Endodermal cell (in vitro differentiated cells): ENCODE results near the gene SLX9. TPM values are rescaled to one million over a fixed set of nuclear protein-coding genes. Genes with fewer than 3 reads are reported as not detected.

ENCODE experiments used
- DNase-seq: peaks from one replicate; pipeline ENCODE4 v3.0.0-alpha.2; 2017
- H3K27ac ChIP-seq: 2 replicates; pipeline ENCODE4 v1.5.1; 2013; ENCODE audit warnings: mild to moderate bottlenecking, low read depth, low read length, moderate library complexity
- H3K27me3 ChIP-seq: 2 replicates; pipeline ENCODE4 v1.6.1; 2013; ENCODE audit warnings: mild to moderate bottlenecking, low read length, moderate library complexity; ENCODE audit not compliant: insufficient read depth, control insufficient read depth, poor library complexity, severe bottlenecking
- H3K36me3 ChIP-seq: 2 replicates; pipeline ENCODE4 v1.7.0; 2013; ENCODE audit warnings: mild to moderate bottlenecking, low read length, moderate library complexity; ENCODE audit not compliant: control insufficient read depth, insufficient read depth
- H3K4me1 ChIP-seq: one replicate; pipeline ENCODE4 v1.7.0; 2013; ENCODE audit warnings: low read length; ENCODE audit not compliant: control insufficient read depth, insufficient read depth
- H3K4me3 ChIP-seq: 2 replicates; pipeline ENCODE4 v1.5.1; 2013; ENCODE audit warnings: mild to moderate bottlenecking, low read length, moderate library complexity
- H3K9ac ChIP-seq: 2 replicates; pipeline ENCODE4 v1.6.1; 2013; ENCODE audit warnings: mild to moderate bottlenecking, low read length, moderate library complexity; ENCODE audit not compliant: poor library complexity, severe bottlenecking; ENCODE audit errors: extremely low read depth
- H3K9me3 ChIP-seq: 2 replicates; pipeline ENCODE4 v1.6.1; 2013; ENCODE audit warnings: mild to moderate bottlenecking, low read length, moderate library complexity; ENCODE audit not compliant: control insufficient read depth
- H3K27ac Mint-ChIP-seq: 2 replicates; pipeline ENCODE4 v1.8.0; 2020; ENCODE audit warnings: mixed read lengths
- H3K27me3 Mint-ChIP-seq: 2 replicates; pipeline ENCODE4 v1.8.0; 2021; ENCODE audit warnings: mild to moderate bottlenecking, mixed read lengths; ENCODE audit not compliant: insufficient read depth
- H3K36me3 Mint-ChIP-seq: 2 replicates; pipeline ENCODE4 v1.8.0; 2020; ENCODE audit warnings: low read depth, mixed read lengths
- H3K4me1 Mint-ChIP-seq: 2 replicates; pipeline ENCODE4 v1.8.0; 2020; ENCODE audit warnings: mixed read lengths
- H3K4me3 Mint-ChIP-seq: 2 replicates; pipeline ENCODE4 v1.8.0; 2020; ENCODE audit warnings: mild to moderate bottlenecking, moderate library complexity, mixed read lengths
- H3K9me3 Mint-ChIP-seq: 2 replicates; pipeline ENCODE4 v1.8.0; 2020; ENCODE audit warnings: mild to moderate bottlenecking, mixed read lengths
- WGBS, 2 experiments: methylation state at CpG; one replicate each; pipeline versions ENCODE4 v1.1.5 to v1.1.7; 2013; ENCODE audit warnings: missing lambda C conversion rate in 2 of 2, mixed read lengths in 1 of 2; ENCODE audit not compliant: insufficient coverage in 1 of 2, insufficient read length in 1 of 2; 5-methylcytosine and 5-hydroxymethylcytosine counted together
- total RNA-seq, 2 donors: library from RNA; stranded (reverse); fragmentation: NEBNext Ultra II Directional in 1 of 2; extraction: Animal tissue kit (Norgen Biotek cat#: 25700) in 1 of 2; gene quantifications; 2 replicates in 1 of 2; 3 replicates in 1 of 2; pipeline ENCODE4 v1.2.1, GENCODE V29; 2021
- TF ChIP-seq, protein P1 (sequence below): fragments of 200-600 bp; sonication (generic); conservative IDR thresholded peaks from 2 replicates; pipeline ENCODE4 v1.5.0; 2021; ENCODE audit warnings: antibody characterized with exemption, mild to moderate bottlenecking

The SLX9 gene
- total RNA-seq, 2 donors from 2014 or later: 38.0 to 48.9 TPM

DNA sequence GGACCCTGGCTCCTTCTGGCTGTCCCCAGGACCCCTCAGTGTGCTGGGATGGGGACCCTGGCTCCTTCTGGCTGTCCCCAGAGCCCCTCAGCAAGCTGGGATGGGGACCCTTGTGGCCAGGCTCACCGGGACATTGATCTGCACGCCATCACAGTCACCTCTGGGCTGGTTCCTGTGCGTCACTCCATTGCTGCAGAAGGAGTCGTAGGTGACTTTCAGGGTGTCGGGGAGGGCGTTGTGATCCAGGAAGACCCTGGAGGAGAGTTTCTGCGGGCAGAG is 46.6 kb upstream of the SLX9 start:
- Histone ChIP-seq H3K9me3 (no peaks in the 10 kb centered on the region), H3K36me3 (no peaks in the 10 kb centered on the region), H3K9ac (no peak overlapping the region), H3K27me3 (no peaks in the 10 kb centered on the region), H3K4me3 (no peak overlapping the region), H3K4me1 (no peaks in the 10 kb centered on the region), H3K27ac (no peak overlapping the region)
- peaks cover 1% of the 10 kb centered on the region for H3K27me3 Mint-ChIP-seq
- TF ChIP-seq, protein P1, sequence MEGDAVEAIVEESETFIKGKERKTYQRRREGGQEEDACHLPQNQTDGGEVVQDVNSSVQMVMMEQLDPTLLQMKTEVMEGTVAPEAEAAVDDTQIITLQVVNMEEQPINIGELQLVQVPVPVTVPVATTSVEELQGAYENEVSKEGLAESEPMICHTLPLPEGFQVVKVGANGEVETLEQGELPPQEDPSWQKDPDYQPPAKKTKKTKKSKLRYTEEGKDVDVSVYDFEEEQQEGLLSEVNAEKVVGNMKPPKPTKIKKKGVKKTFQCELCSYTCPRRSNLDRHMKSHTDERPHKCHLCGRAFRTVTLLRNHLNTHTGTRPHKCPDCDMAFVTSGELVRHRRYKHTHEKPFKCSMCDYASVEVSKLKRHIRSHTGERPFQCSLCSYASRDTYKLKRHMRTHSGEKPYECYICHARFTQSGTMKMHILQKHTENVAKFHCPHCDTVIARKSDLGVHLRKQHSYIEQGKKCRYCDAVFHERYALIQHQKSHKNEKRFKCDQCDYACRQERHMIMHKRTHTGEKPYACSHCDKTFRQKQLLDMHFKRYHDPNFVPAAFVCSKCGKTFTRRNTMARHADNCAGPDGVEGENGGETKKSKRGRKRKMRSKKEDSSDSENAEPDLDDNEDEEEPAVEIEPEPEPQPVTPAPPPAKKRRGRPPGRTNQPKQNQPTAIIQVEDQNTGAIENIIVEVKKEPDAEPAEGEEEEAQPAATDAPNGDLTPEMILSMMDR: no peak
- H3K36me3 Mint-ChIP-seq: no peaks in the 10 kb centered on the region
- DNase-seq: no peak
- H3K4me3 Mint-ChIP-seq: no peak overlapping the region
- H3K9me3 Mint-ChIP-seq: no peaks in the 10 kb centered on the region
- WGBS, 2 experiments: 88 to 94% methylated on average over 7 of the region's 7 CpGs
- H3K27ac Mint-ChIP-seq: no peak overlapping the region
- no peaks in the 10 kb centered on the region for H3K4me1 Mint-ChIP-seq

DNA sequence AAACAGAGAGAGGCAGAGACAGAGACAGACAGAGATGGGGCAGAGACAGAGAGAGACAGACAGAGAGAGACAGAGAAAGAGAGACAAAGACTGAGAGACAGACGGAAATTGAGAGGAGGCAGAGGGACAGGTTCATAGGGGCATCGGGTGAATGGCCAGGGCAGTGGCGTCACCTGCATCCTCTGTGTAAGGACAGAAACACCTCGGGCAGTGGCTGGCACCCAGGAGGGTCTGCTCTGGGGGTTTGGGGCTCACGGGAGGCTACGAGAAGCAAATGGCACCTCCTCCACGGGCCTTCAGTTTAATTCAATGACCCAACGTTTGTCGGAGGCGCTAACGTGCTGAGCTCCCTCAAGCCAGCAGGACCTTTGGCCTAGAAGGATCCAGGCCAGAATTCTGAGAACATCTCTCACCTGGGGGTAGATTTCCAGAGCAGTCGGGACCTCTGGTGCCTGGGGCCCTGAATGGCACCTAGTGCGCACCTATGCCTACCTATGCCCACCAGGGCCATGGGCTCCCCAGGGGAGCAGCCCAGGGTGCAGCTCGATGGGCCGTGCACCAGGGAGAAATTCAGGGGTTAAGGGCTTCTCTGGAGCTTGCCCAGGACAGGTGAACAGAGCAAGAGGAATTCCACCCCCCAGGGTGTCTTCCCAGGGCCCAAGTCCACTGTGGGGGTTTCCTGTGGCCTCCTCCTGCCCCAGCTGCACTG is 45.7 kb upstream of the SLX9 start:
- Histone ChIP-seq H3K27ac (no peak overlapping the region), H3K4me1 (no peaks in the 10 kb centered on the region), H3K4me3 (no peak overlapping the region), H3K36me3 (no peaks in the 10 kb centered on the region), H3K9ac (no peak overlapping the region), H3K9me3 (no peaks in the 10 kb centered on the region), H3K27me3 (no peaks in the 10 kb centered on the region)
- no peak overlapping the region for H3K27ac Mint-ChIP-seq
- H3K4me3 Mint-ChIP-seq: no peak overlapping the region
- WGBS, 2 experiments: 90 to 93% methylated on average over 10 to 15 of the region's 15 CpGs
- H3K4me1 Mint-ChIP-seq: no peaks in the 10 kb centered on the region
- H3K9me3 Mint-ChIP-seq: no peaks in the 10 kb centered on the region
- DNase-seq: no peak
- H3K27me3 Mint-ChIP-seq: peaks cover 1% of the 10 kb centered on the region
- H3K36me3 Mint-ChIP-seq: no peaks in the 10 kb centered on the region
- TF ChIP-seq, protein P1: no peak

DNA sequence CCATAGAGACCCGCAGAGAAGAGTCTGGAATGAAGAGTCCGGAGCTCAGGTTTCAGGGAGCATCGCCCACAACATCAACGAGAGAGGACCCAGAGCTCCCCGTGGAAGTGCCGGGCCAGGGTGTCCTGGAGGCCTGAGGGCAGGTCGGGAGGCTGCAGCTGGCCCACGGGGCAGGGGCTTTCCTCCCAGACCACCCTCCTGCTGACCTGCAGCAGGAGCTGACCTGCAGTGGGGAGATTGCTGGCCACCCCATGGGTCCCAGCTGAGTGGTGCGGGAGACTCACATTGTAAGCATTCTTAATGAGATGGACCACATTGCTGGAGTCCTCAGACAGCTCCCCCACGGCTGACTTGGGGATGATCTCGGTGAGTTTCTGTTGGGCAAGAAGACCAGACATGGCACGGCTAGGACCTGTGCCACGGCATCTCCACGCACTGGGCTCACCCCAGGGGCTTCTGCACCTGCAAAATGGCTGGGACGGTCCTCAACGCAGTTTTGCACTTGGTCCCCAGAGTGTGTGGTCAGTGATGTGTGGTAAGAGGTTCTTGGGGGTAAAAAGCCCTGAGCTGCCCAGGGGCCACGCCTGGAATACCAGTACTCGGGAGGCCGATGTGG is 45.0 kb upstream of the SLX9 start:
- Histone ChIP-seq H3K27ac (no peak overlapping the region), H3K4me3 (no peak overlapping the region), H3K9ac (no peak overlapping the region), H3K9me3 (no peaks in the 10 kb centered on the region), H3K27me3 (no peaks in the 10 kb centered on the region), H3K36me3 (no peaks in the 10 kb centered on the region), H3K4me1 (no peaks in the 10 kb centered on the region)
- H3K27ac Mint-ChIP-seq: no peak overlapping the region
- no peak for DNase-seq
- H3K36me3 Mint-ChIP-seq: no peaks in the 10 kb centered on the region
- no peaks in the 10 kb centered on the region for H3K9me3 Mint-ChIP-seq
- WGBS, 2 experiments: 92 to 94% methylated on average over 10 to 19 of the region's 19 CpGs
- peaks cover 1% of the 10 kb centered on the region for H3K27me3 Mint-ChIP-seq
- H3K4me3 Mint-ChIP-seq: no peak overlapping the region
- no peaks in the 10 kb centered on the region for H3K4me1 Mint-ChIP-seq
- TF ChIP-seq, protein P1: no peak
